KG1 (cell line): Measurements from ENCODE around the gene NAPB.
A peak's percentile ranks its signal among the peaks of the same experiment; 100 is the strongest.
"Not testable (repeated sequence)": the region's sequence is repeated elsewhere in the genome, so short reads cannot be mapped to it uniquely, and the experiment has no call there.

Experiments
- DNase-seq: peaks from one replicate; lab custom pipeline; 2025; lab: John Stamatoyannopoulos, UW

The NAPB gene

DNA sequence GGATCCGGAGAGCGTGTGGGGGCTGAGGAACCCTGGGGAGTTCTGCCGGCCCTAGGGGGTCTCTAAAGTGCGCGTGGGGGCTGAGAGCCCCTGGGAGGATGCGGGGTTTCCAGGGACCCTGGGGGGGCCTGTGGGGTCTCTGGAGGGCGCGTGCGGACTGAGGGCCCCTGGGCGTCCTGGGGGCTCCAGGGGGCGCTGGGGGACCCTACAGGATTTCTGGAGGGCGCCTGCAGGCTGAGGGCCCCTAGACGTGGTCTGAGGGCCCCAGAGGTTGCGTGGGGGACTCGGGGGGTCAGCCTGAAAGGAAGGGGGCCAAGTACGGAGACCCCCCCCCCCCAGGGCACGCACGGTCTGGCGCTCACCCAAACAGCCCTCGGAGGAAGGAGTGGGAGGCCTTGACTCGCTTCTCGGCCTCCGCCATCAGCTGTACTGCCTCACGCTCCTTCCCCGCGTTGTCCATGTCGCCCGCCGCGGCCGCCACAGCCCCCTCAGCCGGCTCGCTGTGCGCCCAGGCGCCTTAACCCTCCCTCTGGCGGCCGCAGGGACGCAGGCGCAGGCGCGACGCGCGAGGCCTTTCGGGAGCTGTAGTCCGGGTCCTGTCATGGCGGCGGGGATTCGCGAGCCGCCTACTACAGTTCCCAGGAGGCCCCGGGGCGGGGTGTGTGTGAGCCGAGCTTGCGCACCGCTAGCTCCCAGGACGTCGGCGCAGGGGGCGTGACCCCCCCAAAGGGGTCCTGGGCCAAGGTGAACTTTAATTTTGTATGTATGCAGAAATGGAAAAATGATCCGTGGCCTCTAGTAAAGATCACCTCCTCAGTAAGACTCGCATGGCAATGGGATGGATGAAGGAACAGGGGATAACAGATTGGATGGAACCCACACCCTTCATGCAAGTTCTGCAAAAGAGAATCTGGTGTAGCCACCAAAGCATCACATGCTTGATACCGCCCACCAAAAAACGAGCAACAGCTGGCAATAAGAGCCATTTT, at the start of gene NAPB:
Gene NAPB (minus strand): TSS at position 546 of the 989 bp plus-strand sequence. CDS start 86 bp downstream, at position 460.
- DNase-seq: peak; percentile 86

- not testable (repeated sequence) for DNase-seq
These were observed 45.7 kb upstream of the NAPB start for GRCh38 chr20:23466961-23467360.

- no peak for DNase-seq
These were observed 39.9 kb upstream of the NAPB start for GRCh38 chr20:23461180-23461579.

DNA sequence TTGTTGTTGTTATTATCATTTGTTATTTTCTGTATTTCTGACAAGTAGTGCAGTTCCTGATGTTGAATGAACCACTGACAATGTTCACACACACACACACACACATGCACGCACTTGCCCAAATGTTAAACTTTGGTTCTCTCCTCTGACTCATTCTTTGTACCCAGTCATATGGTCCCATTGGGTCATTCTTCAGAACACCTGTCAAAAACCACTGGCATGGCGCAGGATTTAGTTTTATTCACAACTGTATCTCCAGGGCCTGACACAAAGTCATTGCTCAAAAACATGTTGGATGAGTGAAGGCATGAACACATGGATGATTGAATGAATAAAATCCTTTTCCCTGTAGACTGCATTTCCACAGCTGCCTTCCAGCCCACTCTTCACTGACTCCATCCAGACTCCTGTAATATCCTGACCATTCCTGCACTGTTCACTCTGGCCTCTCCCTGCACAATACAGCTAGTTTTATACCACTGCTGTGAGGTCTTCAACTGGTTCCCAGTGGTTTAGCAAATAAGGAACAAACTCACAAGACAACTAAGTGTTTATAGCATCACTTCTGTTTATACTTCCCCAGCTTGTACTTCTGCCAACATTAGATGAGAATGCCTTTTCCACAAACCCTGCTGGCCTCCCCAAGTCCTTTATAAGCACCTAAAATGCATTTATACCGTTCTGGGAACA, 38.3 kb upstream of the NAPB start:
- DNase-seq: no peak

DNA sequence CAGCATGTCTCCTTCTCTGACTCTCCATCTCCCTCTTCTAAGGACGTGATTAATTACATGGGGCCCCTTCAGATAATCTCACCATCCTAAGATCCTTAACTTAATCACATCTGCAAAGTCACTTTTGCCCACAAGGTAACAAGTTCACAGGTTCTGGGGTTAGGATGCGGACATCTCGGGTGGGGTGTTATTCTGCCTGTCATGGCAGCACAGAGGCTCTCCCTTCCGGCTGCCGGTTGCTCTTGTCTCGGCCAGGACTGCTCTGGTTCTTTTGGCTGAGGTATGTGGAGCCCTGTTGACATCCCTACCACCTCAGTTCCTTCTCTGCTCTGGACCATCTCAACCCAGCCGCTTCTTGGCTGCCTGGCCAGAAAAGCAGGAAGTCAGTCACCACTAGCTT, 35.6 kb upstream of the NAPB start:
- no peak for DNase-seq

GRCh38 chr20:23456409-23456808, 35.1 kb upstream of the NAPB start:
- DNase-seq: no peak

GRCh38 chr20:23455639-23456038, 34.4 kb upstream of the NAPB start:
- no peak for DNase-seq

DNA sequence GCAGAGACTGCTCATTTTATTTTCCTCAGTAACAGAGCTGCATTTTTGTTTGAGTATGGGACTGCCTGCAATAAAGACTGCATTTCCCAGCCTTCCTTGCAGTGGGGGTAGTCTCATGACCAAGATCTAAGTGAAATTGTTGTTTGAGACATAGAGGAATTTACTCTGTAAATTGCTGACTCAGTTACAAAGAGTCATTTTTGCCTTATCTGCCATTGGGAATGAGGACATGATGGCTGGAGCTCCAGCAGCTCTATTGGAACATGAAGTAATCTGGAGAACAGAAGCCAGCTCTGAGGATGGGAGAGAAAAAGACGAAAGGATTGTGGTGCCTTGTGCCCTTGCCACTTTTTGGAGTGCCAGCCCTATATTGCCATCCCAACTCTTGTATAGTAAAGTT, 33.5 kb upstream of the NAPB start:
- no peak for DNase-seq

- DNase-seq: no peak
These were observed 32.6 kb upstream of the NAPB start for GRCh38 chr20:23453549-23454543.

- DNase-seq: no peak
These were observed 31.5 kb upstream of the NAPB start, which contains the start of gene CST11 for GRCh38 chr20:23452776-23453175. Gene CST11, minus strand, starts transcription at chr20:23452876. Its CDS starts 65 bp downstream, at chr20:23452811.

DNA sequence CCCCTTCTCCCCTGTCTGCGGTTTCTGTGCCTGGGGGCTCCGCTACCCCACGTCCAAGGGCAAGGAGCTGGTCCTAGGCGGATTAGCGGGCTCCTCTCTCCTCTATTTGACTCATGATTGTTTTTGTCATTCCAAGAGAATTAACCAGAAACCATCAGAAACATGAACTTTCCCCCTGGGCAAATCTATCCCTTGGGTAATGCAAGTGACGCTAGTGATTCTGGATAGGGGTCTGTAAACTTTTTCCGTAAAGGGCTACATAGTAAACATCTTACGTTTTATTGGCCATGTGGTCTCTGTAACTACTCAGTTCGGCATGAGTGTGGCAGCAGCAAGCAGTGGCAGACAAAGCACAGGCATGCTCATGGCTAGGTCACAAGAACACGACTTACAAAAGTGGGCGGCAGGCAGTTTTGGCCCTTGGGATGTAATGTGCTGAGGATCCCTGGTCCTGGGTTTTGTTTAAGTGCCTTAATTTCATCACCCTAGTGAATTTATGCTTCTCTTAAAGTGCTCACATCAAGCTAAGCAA, 30.7 kb upstream of the NAPB start:
- DNase-seq: no peak

DNA sequence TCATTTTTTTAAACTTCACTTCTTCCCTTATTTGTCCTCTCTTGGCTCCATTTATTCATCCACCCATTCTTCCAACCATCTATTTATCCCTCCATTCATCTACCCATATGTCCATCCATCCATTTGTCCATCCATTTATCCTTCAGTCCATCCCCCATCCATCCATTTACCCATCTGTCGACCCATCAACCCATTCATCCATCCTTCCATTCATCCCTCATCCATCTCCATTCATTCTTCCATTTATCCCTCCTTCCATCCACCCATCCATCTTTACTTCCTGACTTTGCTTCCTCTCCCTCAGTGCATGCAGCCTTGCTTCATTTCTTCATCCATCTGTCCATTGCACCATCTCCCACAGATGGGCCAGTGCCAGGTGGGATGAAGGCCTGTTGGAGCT, 29.6 kb upstream of the NAPB start:
- no peak for DNase-seq

- no peak for DNase-seq
These were observed 28.1 kb upstream of the NAPB start for GRCh38 chr20:23449421-23449820.

GRCh38 chr20:23448167-23448566, 26.9 kb upstream of the NAPB start:
- DNase-seq: no peak

GRCh38 chr20:23446505-23446904, 25.2 kb upstream of the NAPB start:
- DNase-seq: no peak

- no peak for DNase-seq
These were observed 24.4 kb upstream of the NAPB start for GRCh38 chr20:23445596-23446217.

DNA sequence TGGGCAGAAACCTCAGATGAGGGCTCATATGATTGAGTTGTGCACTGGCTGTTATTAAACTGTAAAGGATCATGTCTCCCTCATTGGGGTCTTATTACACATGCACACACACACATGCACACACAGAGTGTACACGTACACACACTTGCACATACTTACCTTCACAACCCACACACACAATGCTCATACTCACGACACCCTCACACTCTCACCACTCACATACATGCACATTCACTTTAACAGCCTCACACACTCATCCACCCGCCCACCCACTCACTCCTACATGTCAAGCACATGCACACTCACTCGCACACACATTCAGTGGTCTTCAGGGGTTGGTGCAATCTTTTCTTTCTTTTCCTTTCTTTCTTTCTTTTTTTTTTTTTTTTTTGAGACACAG, 23.6 kb upstream of the NAPB start:
- no peak for DNase-seq

DNA sequence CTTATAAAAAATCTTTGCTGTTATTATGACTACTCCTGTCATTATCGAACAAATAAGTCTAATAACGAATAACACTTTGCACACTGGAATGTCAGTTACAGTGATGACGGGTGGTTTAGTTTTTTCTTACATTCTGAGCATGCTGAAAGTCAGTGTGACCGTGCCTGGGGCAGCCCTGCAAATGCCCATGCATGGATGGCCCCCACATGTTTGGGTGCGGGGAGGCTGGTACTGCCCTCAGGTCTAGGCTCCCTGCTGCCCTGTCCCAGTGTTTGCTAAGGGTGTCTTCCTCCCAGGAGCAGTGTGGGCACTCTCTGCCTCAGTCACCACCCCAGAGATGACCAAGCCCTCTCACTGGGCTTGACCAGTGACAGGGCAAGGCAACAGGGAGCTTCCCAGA, 21.1 kb upstream of the NAPB start:
- no peak for DNase-seq

- peak; percentile 57 for DNase-seq
These were observed 20.6 kb upstream of the NAPB start for GRCh38 chr20:23441850-23442313.

- no peak for DNase-seq
These were observed 18.7 kb upstream of the NAPB start for GRCh38 chr20:23440004-23440403.

DNA sequence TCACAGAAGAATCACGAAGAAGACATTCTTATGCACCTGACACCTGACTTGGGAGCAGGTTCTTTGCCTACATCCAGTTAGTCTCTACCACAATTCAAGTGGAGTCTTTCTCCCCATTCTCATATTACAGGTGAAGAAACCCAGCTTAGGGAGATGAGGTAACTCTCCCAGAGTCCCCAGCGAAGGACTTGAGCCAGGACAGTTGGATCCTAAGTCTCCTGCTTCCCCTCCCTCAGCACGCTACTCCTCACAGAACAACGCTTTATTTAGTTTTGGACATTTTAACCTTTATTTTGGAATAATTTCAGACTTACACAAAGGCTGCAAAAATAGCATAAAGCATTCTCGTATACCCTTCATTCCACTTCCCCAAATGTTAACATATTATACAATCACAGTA, 17.4 kb upstream of the NAPB start:
- DNase-seq: no peak
